GM23338 (cell line): ENCODE data around the gene TSPOAP1. TPM values are rescaled to one million over a fixed set of nuclear protein-coding genes. Genes with fewer than 3 reads are reported as not detected.

Experiments
- ATAC-seq: fragments of 200-7000 bp; cut with Tn5 transposase; 3 replicates; pipeline ENCODE4 v1.9.1; 2020
- DNase-seq: peaks from one replicate; pipeline ENCODE4 v3.0.0-alpha.2; 2015; ENCODE audit warnings: low spot score
- H2AFZ ChIP-seq: fragments of 200-600 bp; sonication (generic); 2 replicates; pipeline ENCODE4 v1.8.0; 2016; ENCODE audit warnings: antibody characterized with exemption, mild to moderate bottlenecking, moderate library complexity
- H3F3A ChIP-seq: fragments of 200-600 bp; sonication (generic); replicated peaks from 2 replicates; pipeline ENCODE4 v1.8.0; 2017; ENCODE audit warnings: antibody characterized with exemption, mixed run types, low read depth
- H3K27ac ChIP-seq: fragments of 200-600 bp; sonication (generic); 2 replicates; pipeline ENCODE4 v1.6.1; 2016; ENCODE audit warnings: low read depth
- H3K27me3 ChIP-seq: fragments of 200-600 bp; sonication (generic); 2 replicates; pipeline ENCODE4 v1.8.0; 2016; ENCODE audit warnings: mild to moderate bottlenecking, mixed run types, moderate library complexity; ENCODE audit not compliant: insufficient read depth
- H3K36me3 ChIP-seq: fragments of 200-600 bp; sonication (generic); 2 replicates; pipeline ENCODE4 v1.8.0; 2016; ENCODE audit warnings: mild to moderate bottlenecking; ENCODE audit not compliant: insufficient read depth
- H3K4me1 ChIP-seq: fragments of 200-600 bp; sonication (generic); 2 replicates; pipeline ENCODE4 v1.8.0; 2016; ENCODE audit warnings: mild to moderate bottlenecking, moderate library complexity; ENCODE audit not compliant: insufficient read depth
- H3K4me2 ChIP-seq: fragments of 200-600 bp; sonication (generic); 2 replicates; pipeline ENCODE4 v1.7.1; 2017; ENCODE audit warnings: mixed run types
- H3K4me3 ChIP-seq: fragments of 200-600 bp; sonication (generic); 2 replicates; pipeline ENCODE4 v1.6.1; 2016; ENCODE audit warnings: mixed run types
- H3K79me2 ChIP-seq: fragments of 200-600 bp; sonication (generic); replicated peaks from 2 replicates; pipeline ENCODE4 v1.8.0; 2017; ENCODE audit warnings: mild to moderate bottlenecking; ENCODE audit not compliant: insufficient read depth
- H3K9me2 ChIP-seq: fragments of 200-600 bp; sonication (generic); 2 replicates; pipeline ENCODE4 v1.8.0; 2017; ENCODE audit not compliant: insufficient read depth
- H4K20me1 ChIP-seq: fragments of 200-600 bp; sonication (generic); replicated peaks from 2 replicates; pipeline ENCODE4 v1.8.0; 2017; ENCODE audit warnings: mild to moderate bottlenecking; ENCODE audit not compliant: insufficient read depth
- H3K27ac Mint-ChIP-seq: 2 replicates; pipeline ENCODE4 v1.8.0; 2020; ENCODE audit warnings: inconsistent platforms, mild to moderate bottlenecking, moderate library complexity, mixed read lengths
- H3K27me3 Mint-ChIP-seq: 3 replicates; pipeline ENCODE4 v1.8.0; 2022; ENCODE audit warnings: low read depth, mild to moderate bottlenecking, moderate library complexity, mixed read lengths, inconsistent platforms; ENCODE audit not compliant: insufficient read depth, poor library complexity
- H3K36me3 Mint-ChIP-seq: 3 replicates; pipeline ENCODE4 v1.8.0; 2021; ENCODE audit warnings: low read depth, mild to moderate bottlenecking, inconsistent platforms, moderate library complexity, mixed read lengths
- H3K4me1 Mint-ChIP-seq: 3 replicates; pipeline ENCODE4 v1.8.0; 2020; ENCODE audit warnings: mild to moderate bottlenecking, inconsistent platforms, mixed read lengths
- H3K4me3 Mint-ChIP-seq: 3 replicates; pipeline ENCODE4 v1.8.0; 2021; ENCODE audit warnings: moderate library complexity, mild to moderate bottlenecking, inconsistent platforms, mixed read lengths
- H3K9me3 Mint-ChIP-seq: 3 replicates; pipeline ENCODE4 v1.8.0; 2020; ENCODE audit warnings: moderate library complexity, mild to moderate bottlenecking, inconsistent platforms, mixed read lengths
- CREB1 ChIP-seq: fragments of 250-450 bp; sonication (Bioruptor Pico); IDR thresholded peaks from 2 replicates; pipeline ENCODE4 v1.5.0; 2020; ENCODE audit warnings: low read depth, mild to moderate bottlenecking, moderate library complexity
- CTCF ChIP-seq, 2 experiments: fragments of 200-600 bp in 1 of 2; sonication (generic) in 1 of 2; conservative IDR thresholded peaks; 2 replicates each; pipeline versions ENCODE4 v1.5.1 to v1.6.1; 2016 to 2017; ENCODE audit warnings: antibody characterized with exemption in 2 of 2, low read depth in 2 of 2, mild to moderate bottlenecking in 2 of 2, moderate library complexity in 1 of 2
- ETS1 ChIP-seq: IDR thresholded peaks from 2 replicates; pipeline ENCODE4 v1.6.1; 2016; ENCODE audit warnings: antibody characterized with exemption
- EZH2 ChIP-seq: fragments of 200-600 bp; sonication (generic); IDR thresholded peaks from one replicate; pipeline ENCODE4 v1.8.0; 2017; ENCODE audit warnings: antibody characterized with exemption, mild to moderate bottlenecking, low read depth; ENCODE audit not compliant: unreplicated experiment
- EZH2phosphoT487 ChIP-seq: fragments of 200-600 bp; sonication (generic); IDR thresholded peaks from one replicate; pipeline ENCODE4 v1.8.1; 2018; ENCODE audit warnings: antibody characterized with exemption; ENCODE audit not compliant: unreplicated experiment
- JUNB ChIP-seq: IDR thresholded peaks from one replicate; pipeline ENCODE4 v1.6.1; 2016; ENCODE audit warnings: antibody characterized with exemption; ENCODE audit not compliant: unreplicated experiment
- NANOG ChIP-seq: IDR thresholded peaks from 2 replicates; pipeline ENCODE4 v1.6.1; 2016; ENCODE audit warnings: antibody characterized with exemption, borderline replicate concordance
- POLR2AphosphoS5 ChIP-seq: IDR thresholded peaks from 2 replicates; pipeline ENCODE4 v1.6.1; 2016; ENCODE audit warnings: antibody characterized with exemption, low read depth
- REST ChIP-seq: IDR thresholded peaks from one replicate; pipeline ENCODE4 v1.6.1; 2018; ENCODE audit warnings: antibody characterized with exemption; ENCODE audit not compliant: unreplicated experiment
- STAT1 ChIP-seq: IDR thresholded peaks from one replicate; pipeline ENCODE4 v1.6.1; 2016; ENCODE audit warnings: antibody characterized with exemption; ENCODE audit not compliant: unreplicated experiment
- ZNF114 ChIP-seq: fragments of 250-450 bp; sonication (Bioruptor Pico); IDR thresholded peaks from 2 replicates; pipeline ENCODE4 v1.5.0; 2020; ENCODE audit warnings: mild to moderate bottlenecking, moderate library complexity
- ZNF331 ChIP-seq: fragments of 250-450 bp; sonication (Bioruptor Pico); IDR thresholded peaks from 2 replicates; pipeline ENCODE4 v1.5.0; 2020; ENCODE audit warnings: low read depth, mild to moderate bottlenecking, moderate library complexity
- polyA plus RNA-seq: library from polyadenylated mRNA; unstranded; fragments of >200 nt; fragmentation: Nextera tagmentation; extraction: Ambion mirVana; gene quantifications from 2 replicates; pipeline ENCODE4 v1.2.1, GENCODE V29; 2016
- total RNA-seq: library from RNA; depleted of rRNA; stranded (reverse); fragments of >200 nt; shearing (Covaris generic); gene quantifications from 2 replicates; pipeline ENCODE4 v1.2.3, GENCODE V29; 2014
- TF ChIP-seq, protein P1 (sequence below): fragments of 250-450 bp; sonication (Bioruptor Pico); IDR thresholded peaks from 2 replicates; pipeline ENCODE4 v1.5.0; 2020; ENCODE audit warnings: mild to moderate bottlenecking, moderate library complexity

The TSPOAP1 gene
- total and polyA plus RNA-seq, 2 experiments from 2014 or later = 7.3 to 11.8 TPM

- no peak overlapping the region for H3K4me3 ChIP-seq
- Mint-ChIP-seq H3K4me1 (peaks cover 4% of the 10 kb centered on the region; the same call in 2 of the 3 replicates), H3K4me3 (no peak overlapping the region), H3K27ac (no peak overlapping the region), H3K9me3 (no peaks in the 10 kb centered on the region), H3K27me3 (no peaks in the 10 kb centered on the region), H3K36me3 (no peaks in the 10 kb centered on the region)
- H3K9me2 ChIP-seq = no peaks in the 10 kb centered on the region
- H3K36me3 ChIP-seq = no peaks in the 10 kb centered on the region
- no peaks in the 10 kb centered on the region for H3F3A ChIP-seq
- ATAC-seq (no peak), DNase-seq (no peak)
- H4K20me1 ChIP-seq = no peaks in the 10 kb centered on the region
- no peak overlapping the region for H3K4me2 ChIP-seq
- H3K27ac ChIP-seq = no peak overlapping the region
- H2AFZ ChIP-seq = no peak overlapping the region
- no peaks in the 10 kb centered on the region for H3K79me2 ChIP-seq
- TF ChIP-seq REST (no peak), ETS1 (no peak), JUNB (no peak), POLR2AphosphoS5 (no peak), CREB1 (CRISPR knock-in tag) (no peak), NANOG (no peak), STAT1 (no peak), CTCF (conservative IDR thresholded peaks at IDR 0.05; ENCODE audit: low read depth in 2 of 2) (no peak), ZNF331 (CRISPR knock-in tag) (no peak), EZH2phosphoT487 (no peak), EZH2 (no peak), ZNF114 (CRISPR knock-in tag) (no peak)
- TF ChIP-seq, protein P1, sequence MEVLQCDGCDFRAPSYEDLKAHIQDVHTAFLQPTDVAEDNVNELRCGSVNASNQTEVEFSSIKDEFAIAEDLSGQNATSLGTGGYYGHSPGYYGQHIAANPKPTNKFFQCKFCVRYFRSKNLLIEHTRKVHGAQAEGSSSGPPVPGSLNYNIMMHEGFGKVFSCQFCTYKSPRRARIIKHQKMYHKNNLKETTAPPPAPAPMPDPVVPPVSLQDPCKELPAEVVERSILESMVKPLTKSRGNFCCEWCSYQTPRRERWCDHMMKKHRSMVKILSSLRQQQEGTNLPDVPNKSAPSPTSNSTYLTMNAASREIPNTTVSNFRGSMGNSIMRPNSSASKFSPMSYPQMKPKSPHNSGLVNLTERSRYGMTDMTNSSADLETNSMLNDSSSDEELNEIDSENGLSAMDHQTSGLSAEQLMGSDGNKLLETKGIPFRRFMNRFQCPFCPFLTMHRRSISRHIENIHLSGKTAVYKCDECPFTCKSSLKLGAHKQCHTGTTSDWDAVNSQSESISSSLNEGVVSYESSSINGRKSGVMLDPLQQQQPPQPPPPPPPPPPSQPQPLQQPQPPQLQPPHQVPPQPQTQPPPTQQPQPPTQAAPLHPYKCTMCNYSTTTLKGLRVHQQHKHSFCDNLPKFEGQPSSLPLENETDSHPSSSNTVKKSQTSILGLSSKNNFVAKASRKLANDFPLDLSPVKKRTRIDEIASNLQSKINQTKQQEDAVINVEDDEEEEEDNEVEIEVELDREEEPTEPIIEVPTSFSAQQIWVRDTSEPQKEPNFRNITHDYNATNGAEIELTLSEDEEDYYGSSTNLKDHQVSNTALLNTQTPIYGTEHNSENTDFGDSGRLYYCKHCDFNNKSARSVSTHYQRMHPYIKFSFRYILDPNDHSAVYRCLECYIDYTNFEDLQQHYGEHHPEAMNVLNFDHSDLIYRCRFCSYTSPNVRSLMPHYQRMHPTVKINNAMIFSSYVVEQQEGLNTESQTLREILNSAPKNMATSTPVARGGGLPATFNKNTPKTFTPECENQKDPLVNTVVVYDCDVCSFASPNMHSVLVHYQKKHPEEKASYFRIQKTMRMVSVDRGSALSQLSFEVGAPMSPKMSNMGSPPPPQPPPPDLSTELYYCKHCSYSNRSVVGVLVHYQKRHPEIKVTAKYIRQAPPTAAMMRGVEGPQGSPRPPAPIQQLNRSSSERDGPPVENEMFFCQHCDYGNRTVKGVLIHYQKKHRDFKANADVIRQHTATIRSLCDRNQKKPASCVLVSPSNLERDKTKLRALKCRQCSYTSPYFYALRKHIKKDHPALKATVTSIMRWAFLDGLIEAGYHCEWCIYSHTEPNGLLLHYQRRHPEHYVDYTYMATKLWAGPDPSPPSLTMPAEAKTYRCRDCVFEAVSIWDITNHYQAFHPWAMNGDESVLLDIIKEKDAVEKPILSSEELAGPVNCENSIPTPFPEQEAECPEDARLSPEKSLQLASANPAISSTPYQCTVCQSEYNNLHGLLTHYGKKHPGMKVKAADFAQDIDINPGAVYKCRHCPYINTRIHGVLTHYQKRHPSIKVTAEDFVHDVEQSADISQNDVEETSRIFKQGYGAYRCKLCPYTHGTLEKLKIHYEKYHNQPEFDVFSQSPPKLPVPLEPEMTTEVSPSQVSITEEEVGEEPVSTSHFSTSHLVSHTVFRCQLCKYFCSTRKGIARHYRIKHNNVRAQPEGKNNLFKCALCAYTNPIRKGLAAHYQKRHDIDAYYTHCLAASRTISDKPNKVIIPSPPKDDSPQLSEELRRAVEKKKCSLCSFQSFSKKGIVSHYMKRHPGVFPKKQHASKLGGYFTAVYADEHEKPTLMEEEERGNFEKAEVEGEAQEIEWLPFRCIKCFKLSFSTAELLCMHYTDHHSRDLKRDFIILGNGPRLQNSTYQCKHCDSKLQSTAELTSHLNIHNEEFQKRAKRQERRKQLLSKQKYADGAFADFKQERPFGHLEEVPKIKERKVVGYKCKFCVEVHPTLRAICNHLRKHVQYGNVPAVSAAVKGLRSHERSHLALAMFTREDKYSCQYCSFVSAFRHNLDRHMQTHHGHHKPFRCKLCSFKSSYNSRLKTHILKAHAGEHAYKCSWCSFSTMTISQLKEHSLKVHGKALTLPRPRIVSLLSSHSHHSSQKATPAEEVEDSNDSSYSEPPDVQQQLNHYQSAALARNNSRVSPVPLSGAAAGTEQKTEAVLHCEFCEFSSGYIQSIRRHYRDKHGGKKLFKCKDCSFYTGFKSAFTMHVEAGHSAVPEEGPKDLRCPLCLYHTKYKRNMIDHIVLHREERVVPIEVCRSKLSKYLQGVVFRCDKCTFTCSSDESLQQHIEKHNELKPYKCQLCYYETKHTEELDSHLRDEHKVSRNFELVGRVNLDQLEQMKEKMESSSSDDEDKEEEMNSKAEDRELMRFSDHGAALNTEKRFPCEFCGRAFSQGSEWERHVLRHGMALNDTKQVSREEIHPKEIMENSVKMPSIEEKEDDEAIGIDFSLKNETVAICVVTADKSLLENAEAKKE (CRISPR knock-in tag) = no peak
- H3K4me1 ChIP-seq = no peaks in the 10 kb centered on the region
- no peaks in the 10 kb centered on the region for H3K27me3 ChIP-seq
These were observed 34.6 kb downstream of the TSPOAP1 start for GRCh38 chr17:58294034-58294433.
